VCaP (cell line): ENCODE results near the gene EMP2.

Source experiments
- H3K27ac ChIP-seq: fragments of 450-650 bp; 2 replicates; pipeline ENCODE4 v1.5.1; 2017
- CTCF ChIP-seq: fragments of 450-650 bp; conservative IDR thresholded peaks from 2 replicates; pipeline ENCODE4 v1.5.1; 2017; ENCODE audit warnings: mild to moderate bottlenecking, moderate library complexity

The EMP2 gene

GRCh38 chr16:10606607-10607006, 26.2 kb upstream of the EMP2 start:
- TF ChIP-seq CTCF = no peak
- H3K27ac ChIP-seq = no peak overlapping the region

GRCh38 chr16:10605636-10606035, 25.2 kb upstream of the EMP2 start:
- H3K27ac ChIP-seq = no peak overlapping the region
- TF ChIP-seq CTCF = no peak

- TF ChIP-seq CTCF = no peak
- H3K27ac ChIP-seq = no peak overlapping the region
Observed at GRCh38 chr16:10601444-10602408, 21.3 kb upstream of the EMP2 start.

- TF ChIP-seq CTCF = no peak
- H3K27ac ChIP-seq = no peak overlapping the region
Observed at GRCh38 chr16:10600782-10601443, 20.5 kb upstream of the EMP2 start.

GRCh38 chr16:10599626-10600025, 19.2 kb upstream of the EMP2 start:
- no peak overlapping the region for H3K27ac ChIP-seq
- TF ChIP-seq CTCF = no peak

GRCh38 chr16:10598157-10598556, 17.8 kb upstream of the EMP2 start:
- no peak overlapping the region for H3K27ac ChIP-seq
- no peak for TF ChIP-seq CTCF

GRCh38 chr16:10597187-10597601, 16.8 kb upstream of the EMP2 start:
- no peak overlapping the region for H3K27ac ChIP-seq
- TF ChIP-seq CTCF = no peak
